Endothelial cell of umbilical vein (primary cell): ENCODE results near the gene ACER3. TPM values are rescaled to one million over a fixed set of nuclear protein-coding genes. Genes with fewer than 3 reads are reported as not detected.

Source experiments
- BruUV-seq: library from RNA; stranded (reverse); fragments of 400-500 nt; replicated peaks from 2 replicates; lab custom pipeline; 2021; lab: Mats Ljungman, UMichigan
- CTCF ChIA-PET: fragments of 300-600, 350-600 bp; sonication (Branson Sonifier 250); formaldehyde crosslinking; loops from one replicate; lab custom pipeline; 2021; ENCODE audit warnings: antibody characterized with exemption, inconsistent platforms; lab: Charles Lee
- POLR2A ChIA-PET: fragments of 300-600, 350-600 bp; sonication (Branson Sonifier 250); formaldehyde crosslinking; loops from one replicate; lab custom pipeline; 2021; ENCODE audit warnings: antibody characterized with exemption, inconsistent platforms; lab: Charles Lee
- DNase-seq: peaks from one replicate; pipeline ENCODE4 v3.0.0-alpha.2; 2011; ENCODE audit warnings: low read depth, low spot score
- FAIRE-seq: peaks from 2 replicates; lab custom pipeline; 2011; peaks lifted over from hg19 to GRCh38; lab: Jason Lieb, UNC
- H2AFZ ChIP-seq: 2 replicates; pipeline ENCODE4 v1.6.0; 2012; ENCODE audit warnings: low read depth, low read length, control low read depth, inconsistent platforms
- H3K27ac ChIP-seq: 2 replicates; pipeline ENCODE4 v1.5.1; 2011; ENCODE audit warnings: low read depth, mild to moderate bottlenecking, control low read depth, low read length, moderate library complexity; ENCODE audit not compliant: insufficient read depth
- H3K27me3 ChIP-seq, 2 experiments: 2 replicates each; pipeline versions ENCODE4 v1.6.0 to v1.6.1; 2011; ENCODE audit warnings: low read length in 2 of 2, mixed read lengths in 1 of 2; ENCODE audit not compliant: control insufficient read depth in 2 of 2, insufficient read depth in 2 of 2
- H3K36me3 ChIP-seq, 2 experiments: 2 replicates in 1 of 2; 3 replicates in 1 of 2; pipeline ENCODE4 v1.5.1; 2011; ENCODE audit warnings: low read length in 2 of 2, mild to moderate bottlenecking in 1 of 2, moderate library complexity in 1 of 2; ENCODE audit not compliant: control insufficient read depth in 2 of 2, insufficient read depth in 2 of 2; ENCODE audit errors: extremely low read depth in 1 of 2
- H3K4me1 ChIP-seq: 3 replicates; pipeline ENCODE4 v1.5.1; 2011; ENCODE audit warnings: mild to moderate bottlenecking, low read length; ENCODE audit not compliant: control insufficient read depth, insufficient read depth; ENCODE audit errors: extremely low read depth
- H3K4me2 ChIP-seq: 2 replicates; pipeline ENCODE4 v1.6.1; 2011; ENCODE audit warnings: low read length, control low read depth, mixed read lengths; ENCODE audit not compliant: insufficient read depth
- H3K4me3 ChIP-seq, 3 experiments: fragments of 200-600 bp in 1 of 3; sonication (generic), shearing (Covaris generic) in 1 of 3; replicated peaks in 1 of 3; 2 replicates each; pipeline ENCODE4 v1.5.1; 2011 to 2016; ENCODE audit warnings: control low read depth in 3 of 3, low read length in 3 of 3, mild to moderate bottlenecking in 2 of 3, inconsistent platforms in 1 of 3, low read depth in 1 of 3, moderate library complexity in 1 of 3; ENCODE audit not compliant: insufficient read depth in 1 of 3
- H3K79me2 ChIP-seq: 2 replicates; pipeline ENCODE4 v1.6.0; 2012; ENCODE audit warnings: low read length, inconsistent platforms; ENCODE audit not compliant: control insufficient read depth, insufficient read depth
- H3K9ac ChIP-seq: replicated peaks from 2 replicates; pipeline ENCODE3; 2011; ENCODE audit warnings: low read length, control low read depth; ENCODE audit not compliant: insufficient read depth; ENCODE audit errors: extremely low read depth
- H3K9me1 ChIP-seq: replicated peaks from 3 replicates; pipeline ENCODE4 v1.6.0; 2011; ENCODE audit warnings: mild to moderate bottlenecking, low read length; ENCODE audit not compliant: control insufficient read depth, insufficient read depth; ENCODE audit errors: extremely low read depth
- H3K9me3 ChIP-seq: replicated peaks from 2 replicates; pipeline ENCODE4 v1.5.1; 2012; ENCODE audit warnings: low read length, inconsistent platforms; ENCODE audit not compliant: control insufficient read depth, insufficient read depth
- H4K20me1 ChIP-seq: replicated peaks from 2 replicates; pipeline ENCODE3; 2011; ENCODE audit warnings: mild to moderate bottlenecking, low read length; ENCODE audit not compliant: control insufficient read depth, insufficient read depth; ENCODE audit errors: extremely low read depth
- CTCF ChIP-seq, 2 donors: IDR thresholded peaks; 1 replicate in 1 of 2; 2 replicates in 1 of 2; pipeline ENCODE4 v1.5.1; 2011; ENCODE audit warnings: low read length in 2 of 2, mild to moderate bottlenecking in 2 of 2, moderate library complexity in 2 of 2, control low read depth in 1 of 2, inconsistent platforms in 1 of 2, low read depth in 1 of 2; ENCODE audit not compliant: insufficient read depth in 1 of 2; ENCODE audit errors: extremely low read depth in 1 of 2
- EZH2 ChIP-seq: IDR thresholded peaks from 2 replicates; pipeline ENCODE4 v1.6.1; 2012; ENCODE audit warnings: borderline replicate concordance, low read depth, mild to moderate bottlenecking, moderate library complexity, low read length, inconsistent platforms; ENCODE audit not compliant: severe bottlenecking
- FOS ChIP-seq: IDR thresholded peaks from 2 replicates; pipeline ENCODE4 v1.6.1; 2011; ENCODE audit warnings: mild to moderate bottlenecking, low read length, moderate library complexity, borderline replicate concordance; ENCODE audit not compliant: insufficient read depth
- GATA2 ChIP-seq: IDR thresholded peaks from 2 replicates; pipeline ENCODE4 v1.7.0; 2011; ENCODE audit warnings: low read depth, mild to moderate bottlenecking, moderate library complexity, mixed read lengths, low read length; ENCODE audit not compliant: insufficient read length, insufficient read depth
- JUN ChIP-seq: IDR thresholded peaks from 2 replicates; pipeline ENCODE4 v1.6.1; 2011; ENCODE audit warnings: borderline replicate concordance, low read depth; ENCODE audit not compliant: insufficient read length, insufficient read depth
- MAX ChIP-seq: IDR thresholded peaks from 2 replicates; pipeline ENCODE4 v1.6.1; 2011; ENCODE audit not compliant: insufficient read depth, insufficient read length
- MYC ChIP-seq: IDR thresholded peaks from one replicate; pipeline ENCODE4 v1.6.1; 2011; ENCODE audit warnings: mild to moderate bottlenecking, low read depth, low read length
- POLR2A ChIP-seq: IDR thresholded peaks from 2 replicates; pipeline ENCODE4 v1.6.1; 2012; ENCODE audit warnings: low read depth, mild to moderate bottlenecking, control low read depth, low read length
- POLR2AphosphoS5 ChIP-seq: IDR thresholded peaks from 2 replicates; pipeline ENCODE4 v1.6.1; 2012; ENCODE audit warnings: low read depth, mild to moderate bottlenecking, control low read depth, low read length, moderate library complexity; ENCODE audit not compliant: insufficient read depth
- dilution Hi-C: fragments of 300-500 bp; cut with MboI; formaldehyde crosslinking; loops from one replicate; pipeline ENCODE4 v1.15.0; 2019; ENCODE audit warnings: low sequenced_read_pairs; ENCODE audit not compliant: extremely low pct_ligation_motif_present
- intact Hi-C: fragments of 100-400 bp; cut with micrococcal nuclease; formaldehyde crosslinking; loops from one replicate; pipeline ENCODE4 v1.10.0; 2022
- polyA plus RNA-seq, 4 experiments: library from polyadenylated mRNA; depleted of rRNA in 3 of 4; stranded (reverse) in 3 of 4; unstranded in 1 of 4; fragments of >200 nt; gene quantifications; 2 replicates each; pipeline versions ENCODE4 v1.2.1 to v1.2.3, GENCODE V29; 2011 to 2012; ENCODE audit warnings: missing spikeins in 1 of 4
- total RNA-seq: library from RNA; stranded (reverse); gene quantifications from 2 replicates; pipeline ENCODE4 v1.2.3, GENCODE V29; 2021

Gene ACER3
- total and polyA plus RNA-seq, 2 donors (not counting 3 experiments of a cell fraction or from before 2014, with no cell fraction given), result 9.9 to 31.6 TPM

- H3K9me1 ChIP-seq, result no peaks in the 10 kb centered on the region
- BruUV-seq, result no TSS peak
- no peaks in the 10 kb centered on the region for H3K27me3 ChIP-seq
- dilution Hi-C loops (no loop called here), intact Hi-C loops (no loop called here)
- no peak overlapping the region for H2AFZ ChIP-seq
- no peak overlapping the region for H3K4me3 ChIP-seq
- no peaks in the 10 kb centered on the region for H4K20me1 ChIP-seq
- POLR2A ChIA-PET, result no interaction called here
- DNase-seq (no peak), FAIRE-seq (no peak)
- no peaks in the 10 kb centered on the region for H3K36me3 ChIP-seq
- no peaks in the 10 kb centered on the region for H3K79me2 ChIP-seq
- no peak overlapping the region for H3K4me2 ChIP-seq
- TF ChIP-seq POLR2AphosphoS5 (no peak), EZH2 (no peak), POLR2A (no peak), MAX (no peak), MYC (no peak), GATA2 (no peak), FOS (no peak), JUN (no peak), CTCF (IDR thresholded peaks at IDR 0.05; ENCODE audit: extremely low read depth in 1 of 2, insufficient read depth in 1 of 2, low read depth in 1 of 2, low read length in 2 of 2) (no peak)
- H3K9ac ChIP-seq, result no peak overlapping the region
- no peak overlapping the region for H3K27ac ChIP-seq
- CTCF ChIA-PET, result interaction anchor here (1.2 to 1.4 kb wide), 2 partner anchors 11 to 24 kb away, joined by 4 to 5 read pairs; no protein-coding TSS in a partner anchor
- no peaks in the 10 kb centered on the region for H3K4me1 ChIP-seq
- no peaks in the 10 kb centered on the region for H3K9me3 ChIP-seq
These were observed 142.1 kb downstream of the ACER3 start for GRCh38 chr11:77002776-77003175.
